KOPT-K1 (cell line): ENCODE measurements around the gene MTHFR.

ENCODE experiments used
- H3K27ac ChIP-seq: fragments of 200-600 bp; sonication (generic); 2 replicates; pipeline ENCODE4 v1.5.1; 2016; ENCODE audit warnings: antibody characterized with exemption, mild to moderate bottlenecking, low read depth, low read length; ENCODE audit not compliant: poor library complexity, severe bottlenecking
- H3K36me3 ChIP-seq: fragments of 200-600 bp; sonication (generic); 2 replicates; pipeline ENCODE4 v1.5.1; 2017; ENCODE audit warnings: antibody characterized with exemption, mild to moderate bottlenecking, low read length, moderate library complexity; ENCODE audit not compliant: insufficient read depth
- H3K9me3 ChIP-seq: fragments of 200-600 bp; sonication (generic); 2 replicates; pipeline ENCODE4 v1.5.1; 2017; ENCODE audit warnings: antibody characterized with exemption, low read length, mild to moderate bottlenecking; ENCODE audit not compliant: insufficient read depth, poor library complexity, severe bottlenecking

MTHFR gene

DNA sequence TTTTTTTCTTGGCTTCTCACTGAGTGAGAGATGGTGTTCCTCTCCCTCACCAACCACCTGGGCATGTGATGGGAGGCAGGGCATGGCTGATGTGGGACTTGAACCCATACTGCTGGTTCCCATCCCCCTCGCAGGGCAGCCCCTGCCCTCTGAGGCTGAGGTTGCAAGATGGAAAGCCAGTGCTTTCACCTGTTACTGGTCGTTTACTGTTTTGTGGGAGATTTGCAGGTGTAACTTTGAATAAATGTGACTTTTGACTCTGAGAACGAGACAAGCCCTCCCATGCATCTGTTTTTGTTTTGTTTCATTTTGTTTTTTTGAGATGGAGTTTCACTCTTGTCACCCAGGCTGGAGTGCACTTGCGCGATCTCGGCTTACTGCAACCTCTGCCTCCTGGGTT lies 22.2 kb downstream of the MTHFR start:
- Histone ChIP-seq H3K36me3 (no peaks in the 10 kb centered on the region), H3K9me3 (no peaks in the 10 kb centered on the region), H3K27ac (no peak overlapping the region)

DNA sequence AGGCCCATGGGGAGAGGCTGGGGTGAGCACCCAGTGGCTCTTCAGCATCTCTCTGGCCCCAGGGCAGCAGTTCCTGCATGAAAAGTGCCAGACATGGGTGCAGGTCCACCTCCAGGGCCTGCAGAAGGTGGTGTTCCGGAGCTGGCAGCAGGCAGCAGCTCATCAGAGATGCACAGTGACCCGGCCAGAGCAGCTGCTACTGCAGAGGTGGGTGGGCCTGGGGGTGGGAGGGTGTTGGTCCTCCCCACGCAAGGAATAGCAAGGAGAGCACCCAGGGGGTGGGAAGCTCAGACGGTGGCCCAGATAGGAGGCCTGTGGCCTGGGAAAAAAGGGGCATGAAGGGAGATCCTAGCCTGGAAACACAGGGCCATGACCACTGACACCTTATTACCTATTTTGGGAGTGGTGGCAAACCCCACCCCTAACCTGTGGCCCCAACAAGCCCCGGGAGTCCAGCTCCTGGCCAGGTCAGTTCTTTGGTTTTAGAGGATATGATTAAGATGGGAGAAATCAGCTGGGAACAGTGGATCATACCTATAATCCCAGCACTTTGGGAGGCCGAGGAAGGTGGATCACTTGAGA lies 23.5 kb downstream of the MTHFR start:
- Histone ChIP-seq H3K36me3 (no peaks in the 10 kb centered on the region), H3K9me3 (no peaks in the 10 kb centered on the region), H3K27ac (no peak overlapping the region)

DNA sequence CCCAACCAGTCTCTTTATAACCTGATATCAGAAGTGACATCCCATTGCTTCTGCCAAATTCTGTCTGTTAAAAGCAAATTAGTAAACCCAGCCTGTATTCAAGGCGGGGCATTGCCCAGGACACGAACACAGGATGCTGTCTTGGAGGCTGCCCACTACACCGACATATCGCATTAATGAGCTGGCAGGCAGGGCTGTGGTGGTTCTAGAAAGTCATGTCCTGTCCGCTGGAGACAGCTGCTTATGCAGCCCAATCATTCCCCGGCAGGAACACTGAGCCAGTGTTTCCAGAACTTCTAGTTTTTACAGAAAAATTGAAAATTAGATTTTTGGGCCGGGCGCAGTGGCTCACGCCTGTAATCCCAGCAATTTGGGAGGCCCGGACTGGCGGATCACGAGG lies 24.5 kb downstream of the MTHFR start:
- Histone ChIP-seq H3K27ac (no peak overlapping the region), H3K9me3 (no peaks in the 10 kb centered on the region), H3K36me3 (no peaks in the 10 kb centered on the region)

DNA sequence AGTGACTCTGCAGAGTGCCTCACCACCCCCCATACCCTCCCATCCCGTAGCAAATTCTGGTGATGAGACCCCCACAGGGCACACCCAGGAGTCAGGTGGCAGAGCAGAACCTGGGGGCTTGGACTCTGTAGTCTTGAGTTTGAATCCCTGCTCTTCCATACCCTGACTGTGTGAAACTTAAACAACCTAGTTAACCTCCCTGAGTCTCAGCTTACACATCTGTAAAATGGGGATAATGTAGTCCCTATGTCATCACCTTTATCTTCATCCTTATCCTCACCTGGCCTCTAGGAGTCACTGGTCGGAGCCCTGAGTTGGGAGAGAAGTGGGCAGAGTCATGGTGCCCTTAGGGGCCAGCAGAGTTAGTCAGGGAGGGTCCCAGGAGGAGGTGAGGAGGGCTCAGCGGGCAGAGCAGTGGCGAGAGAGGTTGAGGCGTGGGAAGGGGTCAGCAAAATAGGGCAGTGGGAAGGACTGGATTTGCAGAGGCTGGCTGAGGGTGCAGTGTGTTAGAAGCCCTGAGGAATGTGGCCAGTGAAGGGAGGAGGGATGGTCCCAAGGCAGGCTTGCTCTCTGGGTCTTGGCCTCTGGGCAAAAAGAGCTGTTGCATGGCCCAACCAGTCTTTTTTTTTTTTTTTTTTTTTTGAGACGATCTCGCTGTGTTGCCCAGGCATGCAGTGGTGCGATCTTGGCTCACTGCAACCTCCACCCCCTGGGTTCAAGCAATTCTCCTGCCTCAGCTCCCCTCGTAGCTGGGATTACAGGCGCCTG lies 25.2 kb downstream of the MTHFR start:
- H3K36me3 ChIP-seq = no peaks in the 10 kb centered on the region

DNA sequence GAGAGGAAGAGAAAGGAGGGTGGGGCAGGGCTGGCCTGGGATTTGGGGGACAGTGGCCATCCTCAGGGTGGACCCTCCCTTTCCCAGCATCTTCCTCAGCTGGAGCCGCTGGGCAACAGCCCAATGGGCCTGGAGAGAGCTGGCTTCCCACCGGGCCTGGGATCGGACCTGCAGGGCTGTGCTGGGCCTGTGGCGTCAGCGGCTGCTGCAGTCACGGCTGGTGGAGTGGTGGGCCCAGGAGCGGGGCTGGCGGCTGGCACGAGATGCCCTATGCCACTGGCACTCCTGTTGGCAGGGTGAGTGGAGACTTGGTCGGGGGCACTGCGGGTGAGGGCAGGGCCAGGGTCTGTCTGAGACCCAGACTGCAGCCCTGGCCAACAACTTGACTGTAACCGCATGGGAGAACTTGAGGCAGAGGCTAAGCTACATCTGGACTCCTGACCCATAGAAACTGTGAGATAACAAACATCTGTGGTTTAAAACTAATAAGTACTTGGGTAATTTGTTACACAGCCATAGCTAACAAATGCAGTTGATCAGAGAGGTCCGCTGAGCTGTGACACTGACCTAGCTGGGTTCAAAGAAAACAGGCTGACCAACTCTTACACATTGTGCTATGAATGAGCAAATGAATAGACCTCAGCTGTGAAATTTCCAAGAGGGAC lies 25.9 kb downstream of the MTHFR start:
- Histone ChIP-seq H3K27ac (no peak overlapping the region), H3K9me3 (no peaks in the 10 kb centered on the region), H3K36me3 (no peaks in the 10 kb centered on the region)

More for the DNA sequence above, 25.2 kb downstream of the MTHFR start:
- Histone ChIP-seq H3K27ac (no peak overlapping the region), H3K9me3 (no peaks in the 10 kb centered on the region)

DNA sequence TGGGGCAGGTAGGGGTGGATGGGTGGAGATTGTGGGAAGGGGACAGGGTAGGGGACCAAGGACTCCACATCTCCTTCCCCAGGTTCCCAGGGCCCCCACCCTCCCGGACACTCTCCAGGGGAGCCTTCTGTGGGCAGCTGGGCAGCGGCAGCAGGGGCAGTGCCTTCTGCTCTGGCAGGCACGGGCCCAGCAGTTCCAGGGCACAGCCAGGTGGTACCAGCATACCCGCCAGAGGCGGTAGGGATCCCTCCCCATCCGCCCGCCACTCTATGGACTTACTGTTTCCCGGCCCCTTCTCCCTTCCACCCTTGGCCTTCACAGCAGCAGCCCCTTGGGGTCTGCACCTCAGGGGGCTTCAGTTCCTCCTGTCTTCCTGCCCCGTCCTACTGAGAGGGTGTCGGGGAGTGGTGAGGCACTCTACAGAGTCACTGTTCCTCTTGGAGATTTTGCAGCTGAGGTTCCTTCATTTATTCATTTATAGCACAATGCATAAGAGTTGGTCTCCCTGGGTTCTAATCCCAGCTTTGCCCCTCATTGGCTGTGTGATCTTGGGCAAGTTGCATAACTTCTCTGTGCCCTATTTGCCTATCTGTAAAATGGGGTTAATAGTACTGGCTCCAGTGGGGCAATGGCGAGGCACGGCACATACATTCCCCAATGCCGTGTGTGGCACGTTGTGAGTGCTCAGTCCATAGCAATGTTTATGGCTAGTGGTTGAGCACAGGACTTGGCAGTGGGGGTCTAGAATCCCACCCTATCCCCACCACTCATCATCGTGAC lies 26.7 kb downstream of the MTHFR start:
- H3K27ac ChIP-seq = no peak overlapping the region
- H3K36me3 ChIP-seq = no peaks in the 10 kb centered on the region
- no peaks in the 10 kb centered on the region for H3K9me3 ChIP-seq

DNA sequence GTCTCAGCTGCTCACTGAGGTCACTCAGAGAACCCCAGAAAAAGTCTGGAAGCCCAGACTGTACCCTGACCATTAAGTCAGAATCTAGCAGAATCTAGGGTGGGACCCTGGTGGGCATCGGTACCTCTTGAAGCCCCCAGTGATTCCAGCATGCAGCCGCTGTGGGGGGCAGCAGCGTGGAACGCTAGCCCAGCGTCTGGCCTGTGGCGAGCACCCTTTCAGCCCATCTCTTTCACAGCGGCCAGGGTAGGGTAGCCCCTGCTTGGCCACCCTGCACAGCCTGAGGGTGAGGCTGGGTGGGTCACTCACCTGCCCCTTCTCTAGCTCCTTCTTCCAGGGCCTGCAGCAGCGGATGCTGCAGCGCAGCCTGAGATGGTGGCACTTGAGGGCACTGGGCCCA lies 27.4 kb downstream of the MTHFR start:
- Histone ChIP-seq H3K9me3 (no peaks in the 10 kb centered on the region), H3K36me3 (no peaks in the 10 kb centered on the region), H3K27ac (no peak overlapping the region)

DNA sequence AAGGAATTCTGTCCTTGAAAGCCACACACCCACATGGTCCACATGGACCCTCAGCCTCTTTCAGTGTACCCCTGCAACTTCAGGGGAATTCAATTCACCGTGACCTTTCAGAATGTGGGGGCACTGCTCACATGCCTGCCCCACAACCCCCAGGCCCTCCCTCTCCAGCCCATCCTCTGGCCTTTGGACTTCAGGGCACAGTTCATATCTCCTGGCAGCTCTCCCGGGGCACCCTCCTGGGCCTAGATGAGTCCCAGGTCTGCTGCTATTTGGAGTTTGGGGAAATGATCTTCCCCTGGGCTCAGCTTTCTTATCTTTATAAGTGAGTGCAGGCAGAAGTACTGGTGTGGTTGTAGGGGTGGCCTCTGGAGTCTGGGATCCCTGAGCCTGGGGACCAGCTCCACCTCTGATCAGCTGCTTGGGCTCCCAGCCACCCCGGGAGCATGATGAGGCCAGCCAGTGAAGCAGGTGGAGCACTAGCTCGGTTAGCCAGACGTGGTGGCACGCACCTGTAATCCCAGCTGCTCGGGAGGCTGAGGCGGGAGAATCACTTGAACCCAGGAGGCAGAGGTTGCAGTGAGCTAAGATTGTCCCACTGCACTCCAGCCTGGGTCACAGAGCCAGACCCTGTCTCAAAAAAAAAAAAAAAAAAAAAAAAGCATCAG lies 28.0 kb downstream of the MTHFR start:
- Histone ChIP-seq H3K9me3 (no peaks in the 10 kb centered on the region), H3K36me3 (no peaks in the 10 kb centered on the region), H3K27ac (no peak overlapping the region)

DNA sequence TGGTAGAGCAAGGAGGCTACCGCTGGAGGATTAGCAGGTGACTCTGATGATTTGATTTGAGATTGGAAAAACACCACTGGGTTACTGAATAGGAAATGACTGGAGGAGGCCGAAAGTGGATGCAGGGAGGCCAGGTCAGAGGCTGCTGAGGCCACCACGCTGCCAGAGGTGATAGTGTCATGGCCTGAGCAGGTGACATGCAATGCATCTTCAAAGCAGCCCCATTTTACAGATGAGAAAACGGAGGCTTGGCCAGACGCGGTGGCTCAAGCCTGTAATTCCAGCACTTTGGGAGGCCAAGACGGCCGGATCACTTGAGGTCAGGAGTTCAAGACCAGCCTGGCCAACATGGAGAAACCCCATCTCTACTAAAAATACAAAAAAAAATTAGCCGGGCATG lies 31.0 kb downstream of the MTHFR start:
- H3K9me3 ChIP-seq = no peaks in the 10 kb centered on the region
- no peaks in the 10 kb centered on the region for H3K36me3 ChIP-seq
- no peak overlapping the region for H3K27ac ChIP-seq

DNA sequence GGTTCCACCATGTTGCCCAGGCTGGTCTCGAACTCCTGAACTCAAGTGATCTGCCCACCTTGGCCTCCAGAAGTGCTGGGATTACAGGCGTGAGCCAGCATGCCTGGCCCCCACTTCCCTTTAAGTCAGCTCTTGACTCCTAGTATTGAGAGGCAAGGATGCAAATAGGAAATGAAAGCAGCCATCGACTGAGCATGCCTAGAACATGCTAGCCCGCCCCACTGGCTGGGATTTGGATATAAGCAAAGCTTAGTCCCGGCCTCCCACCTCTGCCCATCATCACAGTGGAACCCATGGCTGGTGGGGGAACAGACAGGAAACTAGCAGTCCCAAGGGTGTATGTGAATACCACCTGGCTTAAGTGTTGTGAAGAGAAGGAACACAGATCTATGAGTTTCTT lies 33.3 kb downstream of the MTHFR start:
- no peaks in the 10 kb centered on the region for H3K9me3 ChIP-seq
- no peak overlapping the region for H3K27ac ChIP-seq
- no peaks in the 10 kb centered on the region for H3K36me3 ChIP-seq

DNA sequence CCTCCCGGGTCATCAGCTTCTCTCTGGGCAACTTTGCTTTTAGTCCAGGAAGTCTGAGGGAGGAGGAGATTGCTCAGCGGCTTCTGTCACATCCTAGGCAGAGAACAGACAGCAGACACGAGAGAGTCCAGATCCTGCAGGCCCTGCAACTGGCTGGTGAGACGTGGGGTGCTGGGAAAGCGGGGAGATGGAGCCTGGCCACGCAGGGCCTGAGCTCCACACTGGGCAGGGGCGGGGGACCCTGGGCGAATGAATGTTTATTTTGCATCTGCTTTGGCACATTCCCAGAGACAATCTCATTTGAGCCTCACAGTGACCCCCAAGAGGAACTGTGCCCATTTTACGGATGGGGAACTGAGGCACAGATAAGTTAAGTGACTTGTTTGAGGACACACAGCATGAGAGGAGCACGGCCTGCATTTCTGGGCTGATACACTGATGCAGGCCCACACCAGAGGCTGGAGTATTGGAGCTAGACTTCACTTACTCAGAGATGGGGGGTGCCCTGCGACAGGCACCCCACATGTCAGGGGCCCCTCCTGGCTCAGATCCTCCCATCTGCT lies 34.2 kb downstream of the MTHFR start:
- no peaks in the 10 kb centered on the region for H3K36me3 ChIP-seq
- H3K9me3 ChIP-seq = no peaks in the 10 kb centered on the region
- H3K27ac ChIP-seq = no peak overlapping the region

DNA sequence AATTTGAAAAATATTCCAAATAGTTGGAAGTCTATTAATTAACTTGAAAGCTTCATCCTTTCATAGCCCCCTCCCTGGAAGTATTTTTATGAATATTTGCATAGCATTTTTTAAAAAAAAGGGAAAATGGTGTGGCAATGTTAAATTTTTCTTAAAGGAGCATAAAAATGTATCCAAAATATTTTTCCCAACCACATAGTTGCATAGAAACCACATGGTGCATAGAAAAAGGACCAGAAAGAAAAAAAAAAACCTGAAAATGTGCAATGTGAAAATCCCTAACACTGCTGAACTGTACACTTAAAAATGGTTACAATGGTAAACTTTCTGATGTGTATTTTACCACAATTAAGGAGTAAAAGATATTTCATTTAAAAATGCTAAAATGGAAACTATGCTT lies 35.8 kb downstream of the MTHFR start:
- Histone ChIP-seq H3K36me3 (no peaks in the 10 kb centered on the region), H3K27ac (no peak overlapping the region), H3K9me3 (no peaks in the 10 kb centered on the region)

DNA sequence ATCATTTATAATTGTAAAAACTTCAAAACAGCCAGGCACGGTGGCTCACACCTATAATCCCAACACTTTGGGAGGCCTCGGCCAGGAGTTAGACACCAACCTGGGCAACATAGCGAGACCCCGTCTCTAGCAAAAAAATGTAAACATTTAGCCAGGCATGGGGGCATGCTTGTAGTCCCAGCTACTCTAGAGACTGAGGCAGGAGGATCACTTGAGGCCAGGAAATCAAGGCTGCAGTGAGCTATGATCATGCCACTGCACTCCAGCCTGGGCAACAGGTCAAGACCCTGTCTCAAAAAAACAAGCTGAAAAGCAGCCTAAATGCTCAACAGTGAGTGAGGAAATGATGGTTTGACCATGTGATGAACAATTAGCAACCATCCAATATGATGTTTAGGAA lies 36.5 kb downstream of the MTHFR start:
- no peak overlapping the region for H3K27ac ChIP-seq
- H3K36me3 ChIP-seq = no peaks in the 10 kb centered on the region
- H3K9me3 ChIP-seq = no peaks in the 10 kb centered on the region

DNA sequence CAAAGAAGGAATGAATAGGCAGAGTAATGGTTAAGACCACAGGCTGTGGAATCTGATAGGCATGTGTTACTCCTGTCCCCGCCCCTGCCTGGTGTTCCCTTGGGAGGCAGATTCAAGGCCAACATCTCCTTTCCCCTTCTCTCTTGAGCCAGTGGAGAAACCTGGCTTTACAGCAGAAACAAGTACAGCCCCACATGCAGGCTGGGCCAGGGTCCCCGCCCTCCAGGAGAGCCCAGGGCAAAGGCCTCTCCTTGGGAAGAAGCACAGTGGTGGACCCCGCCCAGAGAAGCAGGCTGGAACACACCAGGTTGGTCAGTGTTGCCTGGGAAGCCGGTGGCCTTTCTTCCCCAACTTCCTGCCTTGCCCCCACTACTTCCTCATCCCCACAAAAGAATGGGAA lies 36.9 kb downstream of the MTHFR start:
- H3K36me3 ChIP-seq = no peaks in the 10 kb centered on the region
- H3K27ac ChIP-seq = no peak overlapping the region
- no peaks in the 10 kb centered on the region for H3K9me3 ChIP-seq
